ENCODE data around the gene HIF1A.

The HIF1A gene

DNA sequence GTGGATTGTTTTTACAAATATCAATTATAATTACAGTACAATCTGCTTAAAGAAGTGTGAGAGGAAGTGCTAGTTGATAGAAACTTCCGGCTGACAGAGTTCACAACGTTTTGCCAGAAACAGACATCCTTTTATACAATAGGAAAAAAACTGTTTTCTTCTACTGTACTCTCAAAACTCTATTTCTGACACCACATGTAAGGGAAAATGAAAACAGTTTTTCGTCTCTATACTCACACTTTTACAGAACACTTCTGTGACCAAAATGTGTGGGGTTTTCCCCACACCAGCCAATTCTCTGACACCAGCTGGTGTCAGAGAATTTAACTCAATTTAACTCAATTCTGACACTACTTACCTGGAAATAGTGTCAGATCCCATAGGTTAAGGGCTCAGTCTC, 24.2 kb upstream of the HIF1A start:
- DNase-seq = no peak
- Histone ChIP-seq H3K9me3 (ENCODE audit: control insufficient read depth, low read length) (no peaks in the 10 kb centered on the region), H3K27me3 (replicated peaks; ENCODE audit: control insufficient read depth, insufficient read depth, low read length, poor library complexity, severe bottlenecking) (no peaks in the 10 kb centered on the region), H3K4me3 (ENCODE audit: insufficient read depth, low read depth, low read length, poor library complexity, severe bottlenecking) (peak overlapping the region; percentile 3), H3K36me3 (ENCODE audit: control insufficient read depth, insufficient read depth, low read length) (no peaks in the 10 kb centered on the region), H3K4me1 (ENCODE audit: control insufficient read depth, insufficient read depth, low read length, poor library complexity, severe bottlenecking) (peaks cover 28% of the 10 kb centered on the region), H3K27ac (ENCODE audit: insufficient read depth, low read length, poor library complexity, severe bottlenecking) (peak overlapping the region; percentile 67)

DNA sequence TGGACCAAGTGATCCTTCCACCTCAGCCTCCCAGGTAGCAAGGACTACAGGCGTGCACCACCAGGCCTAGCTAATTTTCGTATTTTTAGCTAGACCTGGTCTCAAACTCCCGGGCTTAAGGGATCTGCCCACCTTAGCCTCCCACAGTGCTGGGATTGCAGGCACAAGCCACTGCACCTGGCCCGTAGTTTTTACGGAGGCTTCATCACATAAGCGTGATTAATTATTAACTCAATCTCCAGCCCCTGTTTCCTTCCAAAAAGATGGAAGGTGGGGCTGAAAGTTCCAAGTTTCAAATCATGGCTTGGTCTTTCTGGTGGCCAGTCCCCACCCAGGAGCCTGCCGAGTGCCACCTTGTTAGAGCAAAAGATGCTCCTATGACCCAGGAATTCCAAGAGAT, 22.5 kb upstream of the HIF1A start:
- peaks cover 26% of the 10 kb centered on the region for H3K4me1 ChIP-seq (ENCODE audit: control insufficient read depth, insufficient read depth, low read length, poor library complexity, severe bottlenecking)
- no peak for DNase-seq
- H3K27me3 ChIP-seq (replicated peaks; ENCODE audit: control insufficient read depth, insufficient read depth, low read length, poor library complexity, severe bottlenecking) = no peaks in the 10 kb centered on the region

DNA sequence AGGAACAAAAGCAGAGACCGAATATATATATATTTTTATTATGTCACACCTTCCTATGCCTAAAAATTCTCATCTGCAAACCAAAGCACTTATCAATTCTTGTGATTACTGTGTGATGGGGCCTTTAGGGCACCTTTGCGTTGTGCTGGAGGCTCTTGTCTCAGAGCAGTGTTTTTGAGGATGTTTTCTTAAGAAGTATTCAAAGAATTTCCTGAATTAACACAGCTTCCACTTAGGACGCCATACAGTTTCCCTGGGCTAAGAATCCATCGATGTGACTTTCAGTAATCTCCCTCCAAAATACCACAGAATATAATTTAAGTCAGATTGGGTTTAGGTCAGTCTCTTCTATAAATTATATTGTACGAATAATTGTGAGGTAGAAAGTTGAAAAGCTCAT, 22.0 kb upstream of the HIF1A start:
- no peaks in the 10 kb centered on the region for H3K27me3 ChIP-seq (replicated peaks; ENCODE audit: control insufficient read depth, insufficient read depth, low read length, poor library complexity, severe bottlenecking)
- no peaks in the 10 kb centered on the region for H3K9me3 ChIP-seq (ENCODE audit: control insufficient read depth, low read length)
- no peak overlapping the region for H3K4me3 ChIP-seq (ENCODE audit: insufficient read depth, low read depth, low read length, poor library complexity, severe bottlenecking)
- H3K4me1 ChIP-seq (ENCODE audit: control insufficient read depth, insufficient read depth, low read length, poor library complexity, severe bottlenecking) = peaks cover 21% of the 10 kb centered on the region
- no peaks in the 10 kb centered on the region for H3K36me3 ChIP-seq (ENCODE audit: control insufficient read depth, insufficient read depth, low read length)
- H3K27ac ChIP-seq (ENCODE audit: insufficient read depth, low read length, poor library complexity, severe bottlenecking) = no peak overlapping the region
- DNase-seq = no peak

More for the DNA sequence above, 22.5 kb upstream of the HIF1A start:
- Histone ChIP-seq H3K36me3 (ENCODE audit: control insufficient read depth, insufficient read depth, low read length) (no peaks in the 10 kb centered on the region), H3K9me3 (ENCODE audit: control insufficient read depth, low read length) (no peaks in the 10 kb centered on the region), H3K4me3 (ENCODE audit: insufficient read depth, low read depth, low read length, poor library complexity, severe bottlenecking) (no peak overlapping the region), H3K27ac (ENCODE audit: insufficient read depth, low read length, poor library complexity, severe bottlenecking) (no peak overlapping the region)

- Histone ChIP-seq H3K27me3 (replicated peaks; ENCODE audit: control insufficient read depth, insufficient read depth, low read length, poor library complexity, severe bottlenecking) (no peaks in the 10 kb centered on the region), H3K9me3 (ENCODE audit: control insufficient read depth, low read length) (no peaks in the 10 kb centered on the region), H3K36me3 (ENCODE audit: control insufficient read depth, insufficient read depth, low read length) (no peaks in the 10 kb centered on the region), H3K4me3 (ENCODE audit: insufficient read depth, low read depth, low read length, poor library complexity, severe bottlenecking) (no peak overlapping the region), H3K27ac (ENCODE audit: insufficient read depth, low read length, poor library complexity, severe bottlenecking) (no peak overlapping the region), H3K4me1 (ENCODE audit: control insufficient read depth, insufficient read depth, low read length, poor library complexity, severe bottlenecking) (peaks cover 14% of the 10 kb centered on the region)
- DNase-seq = no peak
Measured at GRCh38 chr14:61675291-61675690, 20.0 kb upstream of the HIF1A start.

DNA sequence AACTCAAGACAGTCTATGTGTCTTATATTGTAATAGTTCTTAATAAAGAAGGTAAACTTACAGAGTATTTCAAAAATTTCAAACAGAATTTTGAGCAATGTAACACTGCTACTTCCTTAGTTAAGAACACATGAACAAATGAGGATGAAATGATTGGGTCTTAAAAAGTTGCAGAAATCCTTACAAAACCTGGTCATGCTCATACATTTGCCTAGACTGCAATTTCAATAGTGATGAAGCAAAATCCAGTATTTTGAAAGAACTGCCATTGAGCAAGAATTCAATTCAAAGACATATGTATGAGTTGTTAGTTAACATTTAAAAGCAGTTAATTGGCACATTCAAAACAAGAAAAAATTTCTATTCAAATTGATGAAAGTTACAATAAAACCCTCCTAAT, 17.8 kb upstream of the HIF1A start:
- no peaks in the 10 kb centered on the region for H3K27me3 ChIP-seq (replicated peaks; ENCODE audit: control insufficient read depth, insufficient read depth, low read length, poor library complexity, severe bottlenecking)
- no peak for DNase-seq

DNA sequence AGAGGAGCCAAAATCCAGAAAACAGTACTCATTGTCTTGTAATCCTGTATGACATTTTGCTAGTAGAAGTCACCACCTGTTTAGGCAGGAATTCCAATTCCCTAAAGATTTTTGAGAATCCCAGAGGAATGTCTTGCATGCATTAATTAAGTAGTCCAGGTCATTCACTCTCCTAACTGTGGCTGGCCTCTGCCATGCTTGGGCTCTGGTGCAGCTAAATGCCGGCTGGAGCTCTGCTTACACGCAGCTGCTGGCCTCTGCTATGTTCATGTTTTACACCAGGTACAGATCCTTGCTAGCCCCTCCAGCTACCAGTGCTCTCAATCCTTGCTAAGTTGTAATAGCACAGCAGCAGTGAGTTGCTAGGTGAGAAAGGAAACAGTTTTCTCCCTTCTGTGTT, 16.3 kb upstream of the HIF1A start:
- H3K27me3 ChIP-seq (replicated peaks; ENCODE audit: control insufficient read depth, insufficient read depth, low read length, poor library complexity, severe bottlenecking) = no peaks in the 10 kb centered on the region
- no peaks in the 10 kb centered on the region for H3K9me3 ChIP-seq (ENCODE audit: control insufficient read depth, low read length)
- no peak overlapping the region for H3K27ac ChIP-seq (ENCODE audit: insufficient read depth, low read length, poor library complexity, severe bottlenecking)
- H3K4me1 ChIP-seq (ENCODE audit: control insufficient read depth, insufficient read depth, low read length, poor library complexity, severe bottlenecking) = no peaks in the 10 kb centered on the region
- no peak overlapping the region for H3K4me3 ChIP-seq (ENCODE audit: insufficient read depth, low read depth, low read length, poor library complexity, severe bottlenecking)
- DNase-seq = no peak
- H3K36me3 ChIP-seq (ENCODE audit: control insufficient read depth, insufficient read depth, low read length) = no peaks in the 10 kb centered on the region

More for the DNA sequence above, 17.8 kb upstream of the HIF1A start:
- Histone ChIP-seq H3K36me3 (ENCODE audit: control insufficient read depth, insufficient read depth, low read length) (no peaks in the 10 kb centered on the region), H3K4me1 (ENCODE audit: control insufficient read depth, insufficient read depth, low read length, poor library complexity, severe bottlenecking) (no peaks in the 10 kb centered on the region), H3K9me3 (ENCODE audit: control insufficient read depth, low read length) (no peaks in the 10 kb centered on the region), H3K4me3 (ENCODE audit: insufficient read depth, low read depth, low read length, poor library complexity, severe bottlenecking) (no peak overlapping the region), H3K27ac (ENCODE audit: insufficient read depth, low read length, poor library complexity, severe bottlenecking) (no peak overlapping the region)

DNA sequence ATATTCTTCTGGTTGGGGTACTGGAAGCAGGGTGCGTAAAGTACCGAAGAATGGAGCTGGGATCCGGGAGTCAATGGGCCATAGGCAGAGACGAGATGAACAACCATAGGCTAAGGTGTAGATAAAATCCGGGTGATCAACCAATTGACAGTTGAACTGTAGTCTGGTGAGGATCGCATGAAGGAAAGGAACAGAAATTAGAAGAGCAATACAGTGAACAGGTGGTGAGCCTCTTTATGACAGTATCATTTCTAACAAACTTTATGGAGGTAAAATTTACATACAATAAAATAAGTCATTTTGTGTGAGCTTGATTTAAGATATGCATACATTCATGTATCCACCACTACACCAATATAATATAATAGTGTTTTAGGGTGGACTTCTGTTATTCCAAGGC, 13.9 kb upstream of the HIF1A start:
- H3K9me3 ChIP-seq (ENCODE audit: control insufficient read depth, low read length) = no peaks in the 10 kb centered on the region
- no peaks in the 10 kb centered on the region for H3K4me1 ChIP-seq (ENCODE audit: control insufficient read depth, insufficient read depth, low read length, poor library complexity, severe bottlenecking)
- DNase-seq = no peak
- no peaks in the 10 kb centered on the region for H3K36me3 ChIP-seq (ENCODE audit: control insufficient read depth, insufficient read depth, low read length)
- no peaks in the 10 kb centered on the region for H3K27me3 ChIP-seq (replicated peaks; ENCODE audit: control insufficient read depth, insufficient read depth, low read length, poor library complexity, severe bottlenecking)
- H3K27ac ChIP-seq (ENCODE audit: insufficient read depth, low read length, poor library complexity, severe bottlenecking) = no peak overlapping the region
- no peak overlapping the region for H3K4me3 ChIP-seq (ENCODE audit: insufficient read depth, low read depth, low read length, poor library complexity, severe bottlenecking)

- no peaks in the 10 kb centered on the region for H3K9me3 ChIP-seq (ENCODE audit: control insufficient read depth, low read length)
- H3K27me3 ChIP-seq (replicated peaks; ENCODE audit: control insufficient read depth, insufficient read depth, low read length, poor library complexity, severe bottlenecking) = no peaks in the 10 kb centered on the region
- no peak overlapping the region for H3K4me3 ChIP-seq (ENCODE audit: insufficient read depth, low read depth, low read length, poor library complexity, severe bottlenecking)
- H3K4me1 ChIP-seq (ENCODE audit: control insufficient read depth, insufficient read depth, low read length, poor library complexity, severe bottlenecking) = no peaks in the 10 kb centered on the region
- DNase-seq = no peak
- H3K36me3 ChIP-seq (ENCODE audit: control insufficient read depth, insufficient read depth, low read length) = no peaks in the 10 kb centered on the region
- H3K27ac ChIP-seq (ENCODE audit: insufficient read depth, low read length, poor library complexity, severe bottlenecking) = no peak overlapping the region
Measured at GRCh38 chr14:61683108-61683507, 12.2 kb upstream of the HIF1A start.

GRCh38 chr14:61690039-61690438, 5.3 kb upstream of the HIF1A start:
- H3K27me3 ChIP-seq (replicated peaks; ENCODE audit: control insufficient read depth, insufficient read depth, low read length, poor library complexity, severe bottlenecking) = no peaks in the 10 kb centered on the region
- no peak overlapping the region for H3K4me3 ChIP-seq (ENCODE audit: insufficient read depth, low read depth, low read length, poor library complexity, severe bottlenecking)
- H3K36me3 ChIP-seq (ENCODE audit: control insufficient read depth, insufficient read depth, low read length) = no peaks in the 10 kb centered on the region
- peaks cover 10% of the 10 kb centered on the region for H3K4me1 ChIP-seq (ENCODE audit: control insufficient read depth, insufficient read depth, low read length, poor library complexity, severe bottlenecking)
- no peak overlapping the region for H3K27ac ChIP-seq (ENCODE audit: insufficient read depth, low read length, poor library complexity, severe bottlenecking)
- no peaks in the 10 kb centered on the region for H3K9me3 ChIP-seq (ENCODE audit: control insufficient read depth, low read length)
- DNase-seq = no peak

- Histone ChIP-seq H3K27me3 (replicated peaks; ENCODE audit: control insufficient read depth, insufficient read depth, low read length, poor library complexity, severe bottlenecking) (no peaks in the 10 kb centered on the region), H3K9me3 (ENCODE audit: control insufficient read depth, low read length) (no peaks in the 10 kb centered on the region)
- DNase-seq = no peak
Measured at GRCh38 chr14:61690982-61691381, 4.3 kb upstream of the HIF1A start.

DNA sequence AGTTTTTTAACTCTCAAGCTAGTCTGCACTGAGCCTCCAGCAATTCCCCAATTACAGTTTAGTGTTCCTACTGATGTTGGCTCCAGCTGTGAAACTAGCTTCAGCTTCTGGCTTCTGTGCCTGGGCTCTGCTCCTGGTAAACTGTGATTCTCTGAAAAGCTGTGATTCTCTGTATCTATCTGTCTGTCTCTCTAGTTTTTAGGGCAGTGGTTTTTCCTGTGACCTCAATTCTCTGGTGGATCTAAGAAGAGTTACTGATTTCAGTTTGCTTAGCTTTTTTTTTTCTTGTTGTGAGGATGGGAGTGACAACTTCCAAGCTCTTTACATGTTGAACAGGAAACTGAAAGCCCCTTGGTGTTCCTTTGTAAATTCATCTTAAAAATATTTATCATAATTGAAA, 3.8 kb upstream of the HIF1A start:
- H3K27me3 ChIP-seq (replicated peaks; ENCODE audit: control insufficient read depth, insufficient read depth, low read length, poor library complexity, severe bottlenecking) = no peaks in the 10 kb centered on the region
- peak overlapping the region; percentile 29 for H3K27ac ChIP-seq (ENCODE audit: insufficient read depth, low read length, poor library complexity, severe bottlenecking)
- DNase-seq = no peak
- no peaks in the 10 kb centered on the region for H3K36me3 ChIP-seq (ENCODE audit: control insufficient read depth, insufficient read depth, low read length)
- no peaks in the 10 kb centered on the region for H3K9me3 ChIP-seq (ENCODE audit: control insufficient read depth, low read length)
- peaks cover 10% of the 10 kb centered on the region for H3K4me1 ChIP-seq (ENCODE audit: control insufficient read depth, insufficient read depth, low read length, poor library complexity, severe bottlenecking)
- no peak overlapping the region for H3K4me3 ChIP-seq (ENCODE audit: insufficient read depth, low read depth, low read length, poor library complexity, severe bottlenecking)

More at GRCh38 chr14:61690982-61691381, 4.3 kb upstream of the HIF1A start:
- H3K27ac ChIP-seq (ENCODE audit: insufficient read depth, low read length, poor library complexity, severe bottlenecking) = peak overlapping the region; percentile 29
- peaks cover 10% of the 10 kb centered on the region for H3K4me1 ChIP-seq (ENCODE audit: control insufficient read depth, insufficient read depth, low read length, poor library complexity, severe bottlenecking)
- no peaks in the 10 kb centered on the region for H3K36me3 ChIP-seq (ENCODE audit: control insufficient read depth, insufficient read depth, low read length)
- H3K4me3 ChIP-seq (ENCODE audit: insufficient read depth, low read depth, low read length, poor library complexity, severe bottlenecking) = no peak overlapping the region
